GM12891 (cell line): ENCODE data around the gene FIGN.

Experiments
- DNase-seq: peaks from one replicate; pipeline ENCODE4 v3.0.0; 2011; ENCODE audit warnings: low spot score; ENCODE audit not compliant: insufficient read length
- FAIRE-seq: peaks from 2 replicates; lab custom pipeline; 2011; peaks lifted over from hg19 to GRCh38; lab: Jason Lieb, UNC
- PAX5 ChIP-seq: IDR thresholded peaks from 2 replicates; pipeline ENCODE4 v1.6.1; 2011; ENCODE audit warnings: low read length, moderate library complexity, mild to moderate bottlenecking; ENCODE audit not compliant: insufficient read depth, severe bottlenecking
- POLR2A ChIP-seq: IDR thresholded peaks from 2 replicates; pipeline ENCODE4 v1.6.1; 2011; ENCODE audit warnings: low read depth, low read length, control low read depth
- POLR2AphosphoS5 ChIP-seq: IDR thresholded peaks from 2 replicates; pipeline ENCODE4 v1.6.1; 2011; ENCODE audit warnings: low read depth, low read length, control low read depth
- POU2F2 ChIP-seq: IDR thresholded peaks from 2 replicates; pipeline ENCODE4 v1.6.1; 2011; ENCODE audit warnings: low read depth, mild to moderate bottlenecking, control low read depth, low read length, moderate library complexity
- SPI1 ChIP-seq: IDR thresholded peaks from 2 replicates; pipeline ENCODE4 v1.6.1; 2011; ENCODE audit warnings: low read depth, low read length, control low read depth
- TAF1 ChIP-seq: IDR thresholded peaks from 2 replicates; pipeline ENCODE4 v1.6.1; 2011; ENCODE audit warnings: low read depth, low read length, control low read depth

FIGN gene

DNA sequence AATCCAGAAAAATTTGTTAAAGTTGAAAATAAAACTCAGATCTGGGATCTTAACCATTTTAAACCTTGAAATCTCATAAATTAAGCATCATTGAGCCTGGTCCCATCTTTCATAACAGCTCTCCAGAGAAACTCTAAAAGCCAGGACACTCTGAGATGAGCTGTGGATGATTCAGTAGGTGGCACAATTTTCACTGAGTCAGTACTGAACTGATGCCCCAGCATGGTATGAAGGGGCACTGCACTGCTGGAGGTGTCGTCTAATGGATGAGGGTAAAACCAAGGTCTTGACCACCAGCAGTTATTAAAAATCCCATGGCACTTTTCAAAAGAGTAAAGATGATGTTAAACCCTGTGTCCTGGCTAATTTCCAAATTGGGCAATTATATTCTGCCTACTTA is 170.6 kb downstream of the FIGN start:
- FAIRE-seq (no peak), DNase-seq (no peak)
- no peak for TF ChIP-seq SPI1
- no peak for TF ChIP-seq POLR2AphosphoS5
- TF ChIP-seq POU2F2, result no peak
- TF ChIP-seq POLR2A, result no peak
- TF ChIP-seq TAF1, result no peak
- TF ChIP-seq PAX5, result no peak

- no peak for DNase-seq
- TF ChIP-seq POLR2AphosphoS5, result no peak
- no peak for TF ChIP-seq POU2F2
- TF ChIP-seq POLR2A, result no peak
- TF ChIP-seq PAX5, result no peak
- TF ChIP-seq SPI1, result no peak
- no peak for TF ChIP-seq TAF1
- no peak for FAIRE-seq
These were observed 171.6 kb downstream of the FIGN start for GRCh38 chr2:163564236-163564635.

DNA sequence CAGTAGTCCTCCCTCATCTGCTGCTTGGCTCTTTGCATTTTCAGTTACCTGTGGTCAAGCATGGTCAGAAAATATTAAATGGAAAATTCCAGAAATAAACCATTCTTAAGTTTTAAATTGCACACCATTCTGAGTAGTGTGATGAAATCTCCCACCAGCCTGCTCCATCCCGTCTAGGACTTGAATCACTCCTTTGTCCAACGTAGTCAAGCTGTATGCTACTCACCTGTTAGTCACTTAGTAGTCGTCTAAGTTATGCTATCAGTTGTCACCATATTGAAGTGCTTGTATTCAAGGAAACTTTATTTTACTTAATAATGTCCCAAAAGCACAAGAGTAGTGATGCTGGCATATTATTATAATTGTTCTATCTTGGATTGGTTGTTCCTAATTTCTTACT is 172.5 kb downstream of the FIGN start:
- DNase-seq (no peak), FAIRE-seq (no peak)
- TF ChIP-seq POLR2A, result no peak
- TF ChIP-seq SPI1, result no peak
- no peak for TF ChIP-seq POU2F2
- TF ChIP-seq POLR2AphosphoS5, result no peak

DNA sequence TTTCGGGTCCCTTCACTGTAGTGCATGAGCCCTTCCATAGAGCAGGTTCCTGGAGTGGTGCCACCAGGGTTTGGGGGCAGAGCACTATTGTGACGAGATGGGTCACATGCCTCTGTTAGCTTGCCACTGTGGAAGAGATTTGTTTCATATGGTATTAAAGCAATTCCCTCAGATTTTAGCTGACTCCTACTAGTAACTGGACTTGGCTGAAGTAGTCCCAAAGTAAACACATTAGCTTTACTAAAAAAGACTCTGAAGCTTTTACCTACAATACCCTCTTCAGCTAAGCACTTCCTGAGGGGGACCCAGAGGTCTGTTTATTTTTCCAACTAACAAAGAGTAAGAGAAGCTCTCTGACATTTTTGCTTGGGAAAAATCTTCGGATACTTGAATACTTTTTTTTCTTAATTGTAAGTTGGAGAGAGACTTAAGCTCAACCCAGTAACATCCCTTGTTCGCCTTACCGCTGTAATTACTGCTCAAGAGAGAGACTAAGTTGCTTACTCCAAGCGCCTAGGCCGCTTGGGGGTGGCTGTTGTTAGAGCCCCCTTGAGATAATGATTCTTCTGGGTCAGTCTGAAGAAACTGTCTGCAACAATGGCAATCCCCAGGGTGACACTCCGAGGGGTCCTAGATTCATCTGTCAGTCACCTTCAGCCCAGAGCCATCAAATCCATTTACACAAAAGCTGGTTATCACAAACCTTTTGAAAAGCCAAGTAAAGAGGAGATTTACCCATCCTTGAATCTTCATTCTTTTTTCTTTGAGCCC is 177.4 kb downstream of the FIGN start:
- FAIRE-seq (no peak), DNase-seq (no peak)
- TF ChIP-seq POLR2A (no peak), SPI1 (no peak), POU2F2 (no peak), POLR2AphosphoS5 (no peak), TAF1 (no peak), PAX5 (no peak)

DNA sequence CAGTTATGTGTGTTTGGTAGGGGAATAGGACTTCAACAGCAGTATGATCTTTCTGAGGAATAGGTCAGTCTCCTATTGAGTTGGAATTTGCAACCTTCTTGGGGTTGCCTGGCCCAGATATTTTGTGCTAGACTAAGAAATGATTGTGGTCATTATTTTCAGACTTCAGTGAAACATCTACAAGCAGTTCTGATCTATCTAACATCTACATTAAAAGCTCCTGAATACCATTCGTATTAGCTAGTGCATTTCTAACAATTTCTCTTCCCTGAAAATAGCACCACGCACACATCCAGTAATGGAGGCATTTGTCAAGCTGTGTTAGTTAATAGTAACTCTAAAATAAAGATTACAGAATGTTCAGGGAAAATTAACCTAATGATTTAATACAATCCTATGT is 179.3 kb downstream of the FIGN start:
- TF ChIP-seq POLR2AphosphoS5 (no peak), POU2F2 (no peak), PAX5 (no peak)
- FAIRE-seq (no peak), DNase-seq (no peak)

GRCh38 chr2:163554864-163555263 is 180.9 kb downstream of the FIGN start:
- TF ChIP-seq POU2F2 (no peak), POLR2A (no peak), POLR2AphosphoS5 (no peak), TAF1 (no peak), SPI1 (no peak)
- FAIRE-seq, result no peak
- DNase-seq, result no peak

- DNase-seq (no peak), FAIRE-seq (no peak)
- TF ChIP-seq SPI1 (no peak), POLR2A (no peak), TAF1 (no peak), POLR2AphosphoS5 (no peak), POU2F2 (no peak), PAX5 (no peak)
These were observed 182.2 kb downstream of the FIGN start for GRCh38 chr2:163553601-163554000.

- FAIRE-seq (no peak), DNase-seq (no peak)
- TF ChIP-seq SPI1 (no peak), PAX5 (no peak), POU2F2 (no peak), POLR2A (no peak), TAF1 (no peak), POLR2AphosphoS5 (no peak)
These were observed 183.1 kb downstream of the FIGN start for GRCh38 chr2:163552758-163553157.

DNA sequence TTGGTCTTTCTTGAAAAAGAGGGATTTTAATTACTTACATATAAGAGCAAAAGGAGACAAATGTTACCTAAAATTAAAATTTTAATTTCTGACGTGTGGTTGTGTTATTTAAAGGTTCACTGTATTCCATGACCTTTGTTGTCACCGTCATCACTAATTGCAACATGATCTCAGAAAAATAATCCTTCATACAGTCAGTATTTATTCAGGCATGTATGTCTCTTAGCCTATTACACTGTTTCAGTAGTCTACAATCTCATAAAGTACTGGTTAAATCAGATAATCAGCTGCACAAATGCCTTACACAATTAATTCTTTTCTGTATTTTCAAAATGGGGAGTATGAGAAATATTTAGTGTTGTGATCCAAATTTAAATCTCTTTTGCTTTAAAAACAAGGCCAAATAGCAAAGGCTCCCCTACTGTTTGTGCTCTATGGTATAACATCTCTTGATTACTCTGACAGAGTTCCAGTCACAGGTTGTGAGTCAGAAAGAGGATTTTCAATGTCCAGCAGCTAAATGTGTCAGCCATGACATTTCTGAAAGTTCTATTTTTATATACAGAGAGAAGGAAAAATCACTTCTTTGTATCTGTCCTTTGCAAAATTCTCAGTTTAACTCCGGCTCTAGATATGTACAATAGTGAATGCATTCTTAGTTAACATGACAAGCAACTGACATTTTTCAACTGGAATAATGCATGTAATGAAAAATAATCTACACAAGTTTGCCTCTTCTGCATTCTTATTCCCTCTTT is 184.0 kb downstream of the FIGN start:
- FAIRE-seq (no peak), DNase-seq (no peak)
- TF ChIP-seq TAF1 (no peak), PAX5 (no peak), SPI1 (no peak), POLR2A (no peak), POLR2AphosphoS5 (no peak), POU2F2 (no peak)
